Vagina (tissue), 2 donors: Measurements from ENCODE around the gene STK39.

ENCODE experiments used
- POLR2A ChIP-seq, 2 donors: fragments of 450-650 bp; IDR thresholded peaks; one replicate each; pipeline ENCODE4 v1.6.1; 2017; ENCODE audit warnings: antibody characterized with exemption in 2 of 2, mild to moderate bottlenecking in 2 of 2, moderate library complexity in 2 of 2
- TF ChIP-seq, protein P1 (sequence below), 3 experiments: fragments of 450-650 bp in 2 of 3; fragments of 200-600 bp in 1 of 3; sonication (generic) in 1 of 3; IDR thresholded peaks; one replicate each; pipeline ENCODE4 v1.5.1; 2017 to 2019; ENCODE audit warnings: antibody characterized with exemption in 3 of 3, mild to moderate bottlenecking in 2 of 3, moderate library complexity in 2 of 3

DNA sequence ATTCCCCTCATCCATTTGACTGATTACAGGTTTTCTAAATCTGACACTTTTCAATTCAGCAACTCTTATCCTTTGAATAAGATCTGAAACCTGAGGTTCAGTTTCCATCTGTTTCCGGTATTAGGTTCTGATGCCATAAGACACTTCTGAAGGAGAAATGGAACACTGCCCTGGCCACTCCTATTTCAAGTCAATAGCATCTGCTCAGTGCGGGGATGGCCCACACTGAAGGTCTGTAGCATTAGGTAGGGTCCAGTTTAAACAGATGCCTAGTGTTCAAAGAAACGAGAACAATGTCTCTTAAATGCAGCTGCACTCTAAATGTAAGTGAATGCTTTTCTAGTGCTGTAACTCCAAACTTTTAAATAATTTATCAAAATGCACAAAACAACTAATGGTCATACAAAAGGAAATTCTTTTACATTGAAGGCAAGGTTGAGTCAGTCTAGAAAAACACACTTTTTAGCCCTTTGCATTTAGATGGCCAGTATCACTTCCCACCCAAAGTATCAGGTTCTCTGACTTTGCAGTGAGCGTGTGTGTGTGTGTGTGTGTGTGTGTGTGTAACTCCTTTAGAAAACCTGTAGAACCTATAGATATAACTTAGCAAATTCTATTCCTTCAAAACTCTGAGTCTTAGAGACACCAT lies 78.2 kb downstream of the STK39 start:
- no peak for TF ChIP-seq POLR2A (IDR thresholded peaks at IDR 0.05)
- TF ChIP-seq, protein P1, sequence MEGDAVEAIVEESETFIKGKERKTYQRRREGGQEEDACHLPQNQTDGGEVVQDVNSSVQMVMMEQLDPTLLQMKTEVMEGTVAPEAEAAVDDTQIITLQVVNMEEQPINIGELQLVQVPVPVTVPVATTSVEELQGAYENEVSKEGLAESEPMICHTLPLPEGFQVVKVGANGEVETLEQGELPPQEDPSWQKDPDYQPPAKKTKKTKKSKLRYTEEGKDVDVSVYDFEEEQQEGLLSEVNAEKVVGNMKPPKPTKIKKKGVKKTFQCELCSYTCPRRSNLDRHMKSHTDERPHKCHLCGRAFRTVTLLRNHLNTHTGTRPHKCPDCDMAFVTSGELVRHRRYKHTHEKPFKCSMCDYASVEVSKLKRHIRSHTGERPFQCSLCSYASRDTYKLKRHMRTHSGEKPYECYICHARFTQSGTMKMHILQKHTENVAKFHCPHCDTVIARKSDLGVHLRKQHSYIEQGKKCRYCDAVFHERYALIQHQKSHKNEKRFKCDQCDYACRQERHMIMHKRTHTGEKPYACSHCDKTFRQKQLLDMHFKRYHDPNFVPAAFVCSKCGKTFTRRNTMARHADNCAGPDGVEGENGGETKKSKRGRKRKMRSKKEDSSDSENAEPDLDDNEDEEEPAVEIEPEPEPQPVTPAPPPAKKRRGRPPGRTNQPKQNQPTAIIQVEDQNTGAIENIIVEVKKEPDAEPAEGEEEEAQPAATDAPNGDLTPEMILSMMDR (IDR thresholded peaks at IDR 0.05), result no peak
